Naive thymus-derived CD4-positive, alpha-beta T cell (primary cell): ENCODE measurements around the gene PTPRN2. TPM values are rescaled to one million over a fixed set of nuclear protein-coding genes. Genes with fewer than 3 reads are reported as not detected.
"Not testable (repeated sequence)": the region's sequence is repeated elsewhere in the genome, so short reads cannot be mapped to it uniquely, and the experiment has no call there.

ENCODE experiments used
- ATAC-seq: fragments of 150-1000 bp; cut with Tn5 transposase; 2 replicates; pipeline ENCODE4 v1.10.0; 2021; ENCODE audit warnings: mild to moderate bottlenecking, moderate library complexity
- CTCF ChIA-PET: fragments of 350-600 bp; sonication (Branson Sonifier 250); formaldehyde crosslinking; loops from one replicate; lab custom pipeline; 2021; ENCODE audit warnings: antibody characterized with exemption; lab: Charles Lee
- POLR2A ChIA-PET: fragments of 350-600 bp; sonication (Branson Sonifier 250); formaldehyde crosslinking; loops from one replicate; lab custom pipeline; 2021; ENCODE audit warnings: antibody characterized with exemption, inconsistent platforms; lab: Charles Lee
- DNase-seq, 9 donors: peaks; one replicate each; pipeline versions ENCODE4 v3.0.0 to v3.0.0-alpha.2; 2020 to 2022; ENCODE audit warnings: mixed read lengths in 1 of 9
- H3K27ac ChIP-seq: one replicate; pipeline ENCODE4 v1.7.0; 2013; ENCODE audit warnings: mild to moderate bottlenecking, low read depth, low read length, moderate library complexity
- H3K27me3 ChIP-seq, 2 donors: one replicate each; pipeline ENCODE4 v1.7.0; 2013; ENCODE audit warnings: low read length in 2 of 2, mild to moderate bottlenecking in 2 of 2, moderate library complexity in 2 of 2; ENCODE audit not compliant: control insufficient read depth in 2 of 2, insufficient read depth in 2 of 2
- H3K36me3 ChIP-seq, 3 experiments: 1 replicate in 2 of 3; 2 replicates in 1 of 3; pipeline ENCODE4 v1.7.0; 2013; ENCODE audit warnings: low read length in 3 of 3, mild to moderate bottlenecking in 3 of 3, moderate library complexity in 1 of 3; ENCODE audit not compliant: insufficient read depth in 3 of 3, control insufficient read depth in 2 of 3
- H3K4me1 ChIP-seq, 2 donors: one replicate each; pipeline ENCODE4 v1.7.0; 2013; ENCODE audit warnings: low read length in 2 of 2, mild to moderate bottlenecking in 2 of 2, moderate library complexity in 1 of 2; ENCODE audit not compliant: control insufficient read depth in 2 of 2, insufficient read depth in 2 of 2
- H3K4me3 ChIP-seq: 2 replicates; pipeline ENCODE4 v1.7.0; 2013; ENCODE audit warnings: mild to moderate bottlenecking, low read length
- H3K9me3 ChIP-seq, 3 experiments: 1 replicate in 2 of 3; 2 replicates in 1 of 3; pipeline ENCODE4 v1.7.0; 2013; ENCODE audit warnings: low read length in 3 of 3; ENCODE audit not compliant: control insufficient read depth in 2 of 3
- H3K27ac Mint-ChIP-seq, 9 donors: one replicate each; pipeline ENCODE4 v1.8.0; 2020 to 2022; ENCODE audit warnings: mixed read lengths in 9 of 9, mild to moderate bottlenecking in 8 of 9, moderate library complexity in 5 of 9, inconsistent platforms in 2 of 9
- H3K27me3 Mint-ChIP-seq, 5 donors: one replicate each; pipeline ENCODE4 v1.8.0; 2021 to 2022; ENCODE audit warnings: mixed read lengths in 5 of 5, mild to moderate bottlenecking in 1 of 5
- H3K36me3 Mint-ChIP-seq, 5 donors: one replicate each; pipeline ENCODE4 v1.8.0; 2020 to 2022; ENCODE audit warnings: mixed read lengths in 5 of 5, mild to moderate bottlenecking in 3 of 5, inconsistent platforms in 1 of 5
- H3K4me1 Mint-ChIP-seq, 7 donors: one replicate each; pipeline ENCODE4 v1.8.0; 2020 to 2022; ENCODE audit warnings: mixed read lengths in 7 of 7, mild to moderate bottlenecking in 3 of 7, inconsistent platforms in 1 of 7
- H3K4me3 Mint-ChIP-seq, 10 donors: one replicate each; pipeline ENCODE4 v1.8.0; 2020 to 2022; ENCODE audit warnings: mild to moderate bottlenecking in 10 of 10, mixed read lengths in 10 of 10, moderate library complexity in 6 of 10, inconsistent platforms in 2 of 10
- H3K9me3 Mint-ChIP-seq, 11 donors: one replicate each; pipeline ENCODE4 v1.8.0; 2020 to 2022; ENCODE audit warnings: mixed read lengths in 11 of 11, mild to moderate bottlenecking in 4 of 11, inconsistent platforms in 1 of 11, moderate library complexity in 1 of 11
- intact Hi-C, 2 donors: fragments of 100-400 bp; cut with micrococcal nuclease; formaldehyde crosslinking; loops; one replicate each; pipeline ENCODE4 v1.15.1; 2023
- polyA plus RNA-seq, 2 donors: library from polyadenylated mRNA; unstranded; fragments of 300-500 nt; fragmentation: Illumina TruSeq; gene quantifications; one replicate each; pipeline ENCODE4 v1.2.3, GENCODE V29; 2021
- total RNA-seq, 6 experiments: library from RNA in 5 of 6; stranded (reverse) in 5 of 6; gene quantifications; 1 replicate in 5 of 6; 2 replicates in 1 of 6; pipeline ENCODE4 v1.2.3 and lab custom pipeline; 2021 to 2026

PTPRN2 gene
- total and polyA plus RNA-seq, 7 experiments from 2014 or later, result 0.58 to 2.3 (median 1.4) TPM

DNA sequence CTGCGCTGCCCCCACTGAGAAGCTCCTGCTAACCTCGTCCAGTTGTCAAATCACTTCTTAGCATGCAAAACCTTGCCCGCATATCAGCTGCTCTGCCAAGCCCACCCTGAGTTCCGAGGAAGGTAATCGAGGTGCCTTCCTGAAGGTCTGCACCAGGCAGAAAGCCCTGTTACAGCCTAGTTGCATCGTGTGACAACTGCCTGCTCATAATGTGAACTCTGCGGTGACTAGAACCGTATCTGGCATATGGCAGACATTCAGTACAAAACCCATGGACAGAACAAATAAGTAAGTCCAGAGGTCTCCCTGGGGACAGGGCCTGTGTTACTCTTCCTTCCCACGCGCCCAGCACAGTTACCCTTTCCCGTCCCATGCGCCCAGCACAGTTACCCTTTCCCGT is 856.5 kb downstream of the PTPRN2 start:
- ChIA-PET CTCF (no interaction called here), POLR2A (no interaction called here)
- H3K27ac Mint-ChIP-seq, result peak overlapping the region in 1 of 9 donors; percentile 39
- no peaks in the 10 kb centered on the region for H3K36me3 Mint-ChIP-seq
- H3K9me3 Mint-ChIP-seq, result peaks cover 0 to 2% (median 0%) of the 10 kb centered on the region in 11 donors
- Histone ChIP-seq H3K36me3 (no peaks in the 10 kb centered on the region), H3K9me3 (no peaks in the 10 kb centered on the region), H3K27me3 (no peaks in the 10 kb centered on the region), H3K27ac (no peak overlapping the region), H3K4me3 (no peak overlapping the region), H3K4me1 (no peaks in the 10 kb centered on the region)
- intact Hi-C loops, result no loop called here
- ATAC-seq (no peak), DNase-seq (no peak)
- H3K4me1 Mint-ChIP-seq, result peaks cover 0 to 2% (median 0%) of the 10 kb centered on the region in 7 donors
- peaks cover 0 to 2% (median 0%) of the 10 kb centered on the region in 5 donors for H3K27me3 Mint-ChIP-seq
- H3K4me3 Mint-ChIP-seq, result no peak overlapping the region

- Mint-ChIP-seq H3K27ac (peak overlapping the region in 1 of 9 donors; percentile 39), H3K9me3 (peaks cover 0 to 2% (median 0%) of the 10 kb centered on the region in 11 donors), H3K4me3 (no peak overlapping the region), H3K27me3 (peaks cover 0 to 2% (median 0%) of the 10 kb centered on the region in 5 donors), H3K4me1 (peaks cover 0 to 2% (median 0%) of the 10 kb centered on the region in 7 donors), H3K36me3 (no peaks in the 10 kb centered on the region)
- no peak overlapping the region for H3K27ac ChIP-seq
- no peaks in the 10 kb centered on the region for H3K27me3 ChIP-seq
- intact Hi-C loops, result no loop called here
- no peak overlapping the region for H3K4me3 ChIP-seq
- CTCF ChIA-PET, result no interaction called here
- POLR2A ChIA-PET, result no interaction called here
- H3K4me1 ChIP-seq, result no peaks in the 10 kb centered on the region
- no peaks in the 10 kb centered on the region for H3K36me3 ChIP-seq
- DNase-seq, result no peak
- ATAC-seq, result no peak
- no peaks in the 10 kb centered on the region for H3K9me3 ChIP-seq
Observed at GRCh38 chr7:157730614-157731013, 857.0 kb downstream of the PTPRN2 start.

GRCh38 chr7:157729566-157729965 is 858.1 kb downstream of the PTPRN2 start:
- Histone ChIP-seq H3K36me3 (no peaks in the 10 kb centered on the region), H3K4me1 (no peaks in the 10 kb centered on the region), H3K27ac (no peak overlapping the region), H3K9me3 (no peaks in the 10 kb centered on the region), H3K4me3 (no peak overlapping the region), H3K27me3 (no peaks in the 10 kb centered on the region)
- ATAC-seq, result peak; percentile 6
- H3K27me3 Mint-ChIP-seq, result peaks cover 0 to 2% (median 0%) of the 10 kb centered on the region in 5 donors
- peaks cover 0 to 2% (median 0%) of the 10 kb centered on the region in 7 donors for H3K4me1 Mint-ChIP-seq
- ChIA-PET CTCF (no interaction called here), POLR2A (no interaction called here)
- peaks cover 0 to 2% (median 0%) of the 10 kb centered on the region in 11 donors for H3K9me3 Mint-ChIP-seq
- no peak for DNase-seq
- no peaks in the 10 kb centered on the region for H3K36me3 Mint-ChIP-seq
- no peak overlapping the region for H3K4me3 Mint-ChIP-seq
- no peak overlapping the region for H3K27ac Mint-ChIP-seq
- intact Hi-C loops, result no loop called here

GRCh38 chr7:157727964-157728615 is 859.5 kb downstream of the PTPRN2 start:
- H3K4me3 ChIP-seq, result no peak overlapping the region
- no peaks in the 10 kb centered on the region for H3K27me3 ChIP-seq
- no peak overlapping the region for H3K27ac ChIP-seq
- CTCF ChIA-PET, result interaction anchor here (0.7 kb wide), 1 partner anchor 99 kb away, joined by 3 read pairs; no protein-coding TSS in a partner anchor
- H3K4me1 Mint-ChIP-seq, result peaks cover 0 to 2% (median 0%) of the 10 kb centered on the region in 7 donors
- no peak overlapping the region for H3K27ac Mint-ChIP-seq
- intact Hi-C loops, result no loop called here
- DNase-seq (no peak), ATAC-seq (no peak)
- H3K27me3 Mint-ChIP-seq, result peaks cover 0 to 10% (median 9%) of the 10 kb centered on the region in 5 donors
- H3K9me3 ChIP-seq, result no peaks in the 10 kb centered on the region
- H3K36me3 ChIP-seq, result no peaks in the 10 kb centered on the region
- peaks cover 0 to 2% (median 0%) of the 10 kb centered on the region in 11 donors for H3K9me3 Mint-ChIP-seq
- no peak overlapping the region for H3K4me3 Mint-ChIP-seq
- H3K4me1 ChIP-seq, result no peaks in the 10 kb centered on the region
- H3K36me3 Mint-ChIP-seq, result no peaks in the 10 kb centered on the region
- POLR2A ChIA-PET, result no interaction called here

DNA sequence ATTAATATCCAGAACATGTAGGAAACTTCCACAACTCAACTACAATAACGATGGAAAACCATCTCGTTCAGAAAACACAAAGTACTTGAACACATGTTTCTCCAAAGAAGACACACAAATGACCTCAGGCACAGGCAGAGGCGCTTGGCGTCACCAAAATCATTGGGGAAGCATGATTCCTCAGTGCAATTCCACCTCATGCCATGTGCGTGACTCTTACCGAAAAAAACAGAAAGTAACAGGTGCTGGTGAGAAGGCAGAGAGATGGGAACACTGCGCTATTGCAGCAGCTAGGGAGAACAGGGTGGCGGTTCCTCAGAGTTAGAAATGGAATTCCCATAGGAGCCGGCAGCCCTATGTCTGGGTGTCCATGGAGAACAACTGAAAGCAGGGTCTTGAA is 860.9 kb downstream of the PTPRN2 start:
- Histone ChIP-seq H3K27me3 (no peaks in the 10 kb centered on the region), H3K4me3 (no peak overlapping the region), H3K27ac (no peak overlapping the region), H3K9me3 (no peaks in the 10 kb centered on the region), H3K36me3 (no peaks in the 10 kb centered on the region), H3K4me1 (no peaks in the 10 kb centered on the region)
- Mint-ChIP-seq H3K36me3 (no peaks in the 10 kb centered on the region), H3K27ac (peak overlapping the region in 2 of 9 donors; percentile 6 to 23), H3K4me1 (peaks cover 0 to 2% (median 0%) of the 10 kb centered on the region in 7 donors), H3K4me3 (no peak overlapping the region), H3K27me3 (peaks cover 0 to 10% (median 9%) of the 10 kb centered on the region in 5 donors), H3K9me3 (peaks cover 0 to 2% (median 0%) of the 10 kb centered on the region in 11 donors)
- ChIA-PET POLR2A (no interaction called here), CTCF (no interaction called here)
- ATAC-seq, result no peak
- DNase-seq, result no peak
- intact Hi-C loops, result no loop called here

DNA sequence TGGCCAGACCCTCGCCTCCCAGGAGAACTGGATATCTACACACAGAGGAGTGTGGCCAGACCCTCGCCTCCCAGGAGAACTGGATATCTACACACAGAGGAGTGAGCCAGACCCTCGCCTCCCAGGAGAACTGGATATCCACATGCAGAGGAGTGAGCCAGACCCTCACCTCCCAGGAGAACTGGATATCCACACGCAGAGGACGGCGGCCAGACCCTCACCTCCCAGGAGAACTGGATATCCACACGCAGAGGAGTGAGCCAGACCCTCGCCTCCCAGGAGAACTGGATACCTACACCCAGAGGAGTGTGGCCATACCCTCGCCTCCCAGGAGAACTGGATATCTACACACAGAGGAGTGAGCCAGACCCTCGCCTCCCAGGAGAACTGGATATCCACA is 862.3 kb downstream of the PTPRN2 start:
- intact Hi-C loops, DNase-seq, H3K27me3 ChIP-seq, H3K4me1 ChIP-seq, ATAC-seq, CTCF ChIA-PET, POLR2A ChIA-PET, H3K4me3 Mint-ChIP-seq, H3K36me3 Mint-ChIP-seq, H3K27ac Mint-ChIP-seq, H3K27ac ChIP-seq, H3K4me1 Mint-ChIP-seq, H3K4me3 ChIP-seq, H3K9me3 Mint-ChIP-seq, H3K36me3 ChIP-seq, H3K9me3 ChIP-seq: not testable (repeated sequence)
- H3K27me3 Mint-ChIP-seq, result peaks cover 0 to 10% (median 9%) of the 10 kb centered on the region in 5 donors

DNA sequence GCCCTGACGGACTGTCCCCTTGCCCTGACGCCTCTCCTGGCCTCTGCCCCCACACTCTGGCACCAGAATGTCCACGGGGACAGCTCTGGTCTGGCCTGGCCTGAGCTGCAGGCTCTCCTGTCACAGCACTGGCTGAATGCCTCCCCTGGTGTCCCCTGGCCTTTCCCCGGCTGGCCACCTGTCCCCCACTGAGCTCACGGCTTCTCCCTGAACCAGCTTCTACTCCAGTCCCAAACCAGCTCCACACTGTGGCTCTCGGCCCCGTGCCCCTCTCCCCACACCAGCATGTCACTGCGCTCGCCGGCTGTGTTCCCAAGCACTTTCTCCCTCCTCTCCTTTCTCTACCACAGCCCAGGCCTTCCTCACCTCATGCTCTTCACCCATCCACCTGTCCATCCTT is 864.4 kb downstream of the PTPRN2 start:
- Mint-ChIP-seq H3K27me3 (peaks cover 0 to 10% (median 9%) of the 10 kb centered on the region in 5 donors), H3K4me3 (no peak overlapping the region), H3K4me1 (no peaks in the 10 kb centered on the region), H3K36me3 (no peaks in the 10 kb centered on the region), H3K9me3 (peaks cover 0 to 2% (median 0%) of the 10 kb centered on the region in 11 donors), H3K27ac (no peak overlapping the region)
- H3K27me3 ChIP-seq, result no peaks in the 10 kb centered on the region
- ATAC-seq, result no peak
- ChIA-PET POLR2A (no interaction called here), CTCF (no interaction called here)
- H3K36me3 ChIP-seq, result no peaks in the 10 kb centered on the region
- DNase-seq, result no peak
- H3K9me3 ChIP-seq, result no peaks in the 10 kb centered on the region
- no peaks in the 10 kb centered on the region for H3K4me1 ChIP-seq
- H3K4me3 ChIP-seq, result no peak overlapping the region
- intact Hi-C loops, result no loop called here
- no peak overlapping the region for H3K27ac ChIP-seq
